Erythroblast (primary cell): ENCODE data around the gene TUBA4B.

Experiments used
- GATA1 ChIP-seq: IDR thresholded peaks from 2 replicates; pipeline ENCODE4 v1.6.1; 2011; ENCODE audit warnings: low read depth, mild to moderate bottlenecking, control low read depth, low read length, moderate library complexity
- POLR2A ChIP-seq: IDR thresholded peaks from 2 replicates; pipeline ENCODE4 v1.6.1; 2011; ENCODE audit warnings: mild to moderate bottlenecking, low read length

GRCh38 chr2:219225350-219225749, 27.7 kb upstream of the TUBA4B start:
- TF ChIP-seq POLR2A (no peak), GATA1 (no peak)
